HG02588 (cell line): ENCODE measurements around the gene GALNT5.

Experiments
- ATAC-seq: cut with Tn5 transposase; IDR thresholded peaks from one replicate; pipeline ENCODE4 v1.9.1; 2021; ENCODE audit warnings: mild to moderate bottlenecking, moderate library complexity; ENCODE audit not compliant: unreplicated experiment

GALNT5 gene

DNA sequence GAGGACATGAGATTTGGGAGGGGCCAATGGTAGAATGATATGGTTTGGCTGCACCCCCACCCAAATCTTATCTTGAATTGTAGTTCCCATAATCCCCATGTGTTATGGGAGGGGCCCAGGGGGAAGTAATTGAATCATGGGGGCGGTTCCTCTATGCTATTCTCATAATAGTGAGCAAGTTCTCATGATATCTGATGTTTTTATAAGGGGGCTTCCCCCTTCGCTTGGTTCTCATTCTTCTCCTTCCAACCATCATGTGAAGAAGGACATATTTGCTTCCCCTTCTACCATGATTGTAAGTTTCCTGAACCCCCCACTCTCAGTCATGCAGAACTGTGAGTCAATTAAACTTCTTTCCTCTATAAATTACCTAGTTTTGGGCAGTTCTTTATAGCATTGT lies 105.1 kb downstream of the GALNT5 start:
- ATAC-seq, result no peak

DNA sequence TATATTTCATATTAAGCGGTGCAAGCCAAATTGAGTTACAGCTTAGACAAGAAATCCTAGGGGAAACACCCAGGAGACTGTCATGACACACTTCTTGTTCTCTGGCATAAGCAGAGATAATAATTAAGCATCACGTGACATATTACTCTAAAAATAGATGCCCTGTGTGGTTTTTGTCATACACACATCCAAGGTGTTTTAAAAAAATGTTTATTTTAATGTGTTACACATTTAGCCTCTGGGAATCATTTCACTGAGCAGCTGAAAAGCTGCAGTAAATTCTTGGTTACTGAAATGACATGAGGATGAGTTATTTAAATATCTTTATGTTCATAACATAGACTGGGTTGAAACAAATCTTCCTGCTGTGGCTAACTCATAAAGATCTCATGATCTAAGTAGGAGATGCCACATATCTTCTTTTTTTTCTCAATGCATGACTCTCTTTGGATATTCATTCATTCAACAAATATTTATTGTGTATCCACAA lies 106.2 kb downstream of the GALNT5 start:
- ATAC-seq, result peak; percentile 48
